Stomach smooth muscle (tissue), 2 donors: ENCODE data around the gene ZBTB20.

ENCODE experiments used
- H3K27ac ChIP-seq: one replicate; pipeline ENCODE4 v1.7.0; 2013; ENCODE audit warnings: mild to moderate bottlenecking, low read length, inconsistent platforms
- H3K27me3 ChIP-seq, 2 donors: one replicate each; pipeline ENCODE4 v1.7.0; 2013; ENCODE audit warnings: low read length in 2 of 2; ENCODE audit not compliant: insufficient read depth in 2 of 2, control insufficient read depth in 1 of 2
- H3K36me3 ChIP-seq, 2 donors: one replicate each; pipeline ENCODE4 v1.7.0; 2013; ENCODE audit warnings: low read length in 2 of 2; ENCODE audit not compliant: control insufficient read depth in 2 of 2, insufficient read depth in 2 of 2
- H3K4me1 ChIP-seq: one replicate; pipeline ENCODE4 v1.7.0; 2013; ENCODE audit warnings: low read length; ENCODE audit not compliant: control insufficient read depth, insufficient read depth
- H3K4me3 ChIP-seq, 2 donors: one replicate each; pipeline ENCODE4 v1.7.0; 2013; ENCODE audit warnings: low read length in 2 of 2
- H3K9ac ChIP-seq, 2 donors: one replicate each; pipeline ENCODE4 v1.7.0; 2013; ENCODE audit warnings: low read length in 2 of 2, mild to moderate bottlenecking in 1 of 2
- H3K9me3 ChIP-seq, 2 donors: one replicate each; pipeline ENCODE4 v1.7.0; 2013; ENCODE audit warnings: low read length in 2 of 2; ENCODE audit not compliant: control insufficient read depth in 2 of 2
- donor health status: healthy.
- donor health status: Pancreatic carcinoma.

Gene ZBTB20

DNA sequence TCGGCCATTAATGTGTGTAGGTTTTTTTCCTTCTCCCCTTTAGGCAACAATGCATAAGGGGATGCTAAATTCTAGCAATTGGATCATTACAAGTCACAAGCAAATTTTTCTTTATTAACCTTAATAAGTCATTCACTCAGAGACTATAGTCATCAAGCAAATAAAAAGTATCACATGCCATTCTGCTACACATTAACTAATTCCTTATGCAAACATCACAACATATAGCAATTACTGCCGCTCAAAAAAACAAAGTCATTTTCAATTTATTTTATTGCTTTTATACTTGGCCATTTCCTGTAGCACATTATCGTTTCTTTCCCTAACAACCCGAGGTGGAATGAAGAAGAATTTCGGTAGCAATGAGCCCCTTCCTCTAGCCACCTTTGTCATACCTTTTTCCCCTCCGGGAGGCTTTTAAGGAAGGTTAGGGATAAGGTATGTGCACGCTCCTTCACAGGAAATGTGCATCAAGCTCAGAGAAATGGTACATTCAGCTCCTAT, 432.1 kb downstream of the ZBTB20 start:
- no peaks in the 10 kb centered on the region for H3K36me3 ChIP-seq
- H3K9ac ChIP-seq = no peak overlapping the region
- H3K9me3 ChIP-seq = no peaks in the 10 kb centered on the region
- H3K4me3 ChIP-seq = no peak overlapping the region
- no peaks in the 10 kb centered on the region for H3K4me1 ChIP-seq
- no peaks in the 10 kb centered on the region for H3K27me3 ChIP-seq
- H3K27ac ChIP-seq = no peak overlapping the region

DNA sequence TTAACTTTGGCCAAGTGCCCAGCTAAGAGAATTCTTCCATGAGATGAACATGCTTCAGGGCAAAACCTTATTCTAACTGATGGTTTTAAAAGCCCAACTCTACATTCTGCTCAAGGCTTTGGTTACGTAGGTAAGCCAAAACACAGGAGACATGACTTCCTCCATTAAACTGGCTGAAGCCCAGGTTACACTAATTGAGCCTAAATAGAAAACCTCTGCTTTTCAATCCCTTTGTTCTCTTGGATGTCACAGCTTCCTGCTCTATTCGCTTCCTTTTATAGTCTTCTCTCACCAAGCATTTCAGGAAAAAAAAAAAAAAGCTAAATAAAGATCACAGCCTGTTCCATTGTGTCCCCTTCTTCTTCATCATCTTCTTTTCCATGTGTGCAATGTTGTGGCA, 432.9 kb downstream of the ZBTB20 start:
- no peaks in the 10 kb centered on the region for H3K27me3 ChIP-seq
- H3K4me3 ChIP-seq = no peak overlapping the region
- H3K9ac ChIP-seq = no peak overlapping the region
- no peaks in the 10 kb centered on the region for H3K36me3 ChIP-seq
- H3K9me3 ChIP-seq = no peaks in the 10 kb centered on the region
- no peak overlapping the region for H3K27ac ChIP-seq
- no peaks in the 10 kb centered on the region for H3K4me1 ChIP-seq

- no peaks in the 10 kb centered on the region for H3K4me1 ChIP-seq
- H3K27me3 ChIP-seq = no peaks in the 10 kb centered on the region
- H3K9me3 ChIP-seq = no peaks in the 10 kb centered on the region
- no peak overlapping the region for H3K4me3 ChIP-seq
- H3K27ac ChIP-seq = no peak overlapping the region
- no peak overlapping the region for H3K9ac ChIP-seq
- H3K36me3 ChIP-seq = no peaks in the 10 kb centered on the region
These were observed 434.2 kb downstream of the ZBTB20 start for GRCh38 chr3:114712728-114713492.

DNA sequence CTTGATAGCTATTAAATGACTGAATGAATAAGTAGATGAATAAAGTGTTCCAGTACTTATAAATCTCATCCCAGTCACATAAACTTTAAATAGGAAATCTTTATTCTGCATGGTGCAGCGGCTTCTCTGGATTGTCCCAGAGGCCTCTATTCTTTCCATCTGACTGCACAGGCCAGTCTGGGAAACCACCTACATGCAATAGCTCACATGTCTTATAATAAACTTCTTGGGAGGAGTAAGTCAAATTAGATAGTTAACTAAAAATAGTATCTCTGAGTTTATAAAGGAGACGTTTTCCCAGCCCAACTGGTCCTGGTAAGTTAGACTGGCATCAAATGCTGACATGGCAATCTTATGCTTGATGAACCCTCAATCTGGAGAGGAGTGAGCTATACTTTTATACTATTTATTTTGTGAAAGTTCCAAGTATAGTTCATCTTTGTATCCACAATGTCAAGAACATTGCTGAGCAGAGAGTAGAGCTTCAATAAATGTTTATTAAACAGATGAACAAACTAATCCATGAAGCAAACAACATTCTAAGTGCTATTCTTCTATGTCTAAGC, 435.7 kb downstream of the ZBTB20 start:
- no peak overlapping the region for H3K4me3 ChIP-seq
- H3K9ac ChIP-seq = no peak overlapping the region
- no peaks in the 10 kb centered on the region for H3K9me3 ChIP-seq
- H3K4me1 ChIP-seq = no peaks in the 10 kb centered on the region
- no peaks in the 10 kb centered on the region for H3K27me3 ChIP-seq
- no peak overlapping the region for H3K27ac ChIP-seq
- H3K36me3 ChIP-seq = no peaks in the 10 kb centered on the region

- no peak overlapping the region for H3K9ac ChIP-seq
- H3K27me3 ChIP-seq = no peaks in the 10 kb centered on the region
- H3K36me3 ChIP-seq = no peaks in the 10 kb centered on the region
- no peak overlapping the region for H3K27ac ChIP-seq
- no peaks in the 10 kb centered on the region for H3K4me1 ChIP-seq
- H3K9me3 ChIP-seq = no peaks in the 10 kb centered on the region
- H3K4me3 ChIP-seq = no peak overlapping the region
These were observed 438.0 kb downstream of the ZBTB20 start for GRCh38 chr3:114709102-114709501.

DNA sequence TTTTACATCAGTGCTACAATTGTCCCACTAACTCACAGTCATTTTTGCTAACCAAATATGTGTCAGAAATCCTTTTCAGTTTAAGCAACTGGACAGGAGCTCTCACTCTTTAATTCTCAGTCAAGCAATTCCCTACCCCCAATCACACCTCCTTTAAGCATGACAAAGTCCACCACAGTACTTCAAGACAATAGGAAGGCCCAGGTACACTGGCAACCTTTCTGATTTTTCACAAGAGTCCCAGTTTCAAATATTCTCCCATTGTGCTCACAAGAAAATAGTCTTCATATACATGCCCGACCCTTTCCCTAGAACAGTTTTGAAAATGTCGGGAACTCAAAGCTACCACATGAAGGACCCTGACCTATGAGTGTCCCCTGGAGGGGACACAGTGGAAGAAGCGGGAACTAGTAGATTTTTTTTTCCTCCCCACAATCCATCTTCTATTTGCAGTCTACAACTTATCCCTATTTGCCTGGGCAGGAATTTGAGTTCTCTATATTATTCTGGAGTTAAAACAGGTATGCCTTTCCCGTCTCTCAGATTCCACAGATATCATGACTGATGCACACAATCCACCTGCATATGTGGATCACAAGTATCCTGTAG, 439.7 kb downstream of the ZBTB20 start:
- Histone ChIP-seq H3K36me3 (no peaks in the 10 kb centered on the region), H3K9me3 (no peaks in the 10 kb centered on the region), H3K9ac (no peak overlapping the region), H3K4me3 (no peak overlapping the region), H3K27ac (no peak overlapping the region), H3K27me3 (no peaks in the 10 kb centered on the region), H3K4me1 (no peaks in the 10 kb centered on the region)

DNA sequence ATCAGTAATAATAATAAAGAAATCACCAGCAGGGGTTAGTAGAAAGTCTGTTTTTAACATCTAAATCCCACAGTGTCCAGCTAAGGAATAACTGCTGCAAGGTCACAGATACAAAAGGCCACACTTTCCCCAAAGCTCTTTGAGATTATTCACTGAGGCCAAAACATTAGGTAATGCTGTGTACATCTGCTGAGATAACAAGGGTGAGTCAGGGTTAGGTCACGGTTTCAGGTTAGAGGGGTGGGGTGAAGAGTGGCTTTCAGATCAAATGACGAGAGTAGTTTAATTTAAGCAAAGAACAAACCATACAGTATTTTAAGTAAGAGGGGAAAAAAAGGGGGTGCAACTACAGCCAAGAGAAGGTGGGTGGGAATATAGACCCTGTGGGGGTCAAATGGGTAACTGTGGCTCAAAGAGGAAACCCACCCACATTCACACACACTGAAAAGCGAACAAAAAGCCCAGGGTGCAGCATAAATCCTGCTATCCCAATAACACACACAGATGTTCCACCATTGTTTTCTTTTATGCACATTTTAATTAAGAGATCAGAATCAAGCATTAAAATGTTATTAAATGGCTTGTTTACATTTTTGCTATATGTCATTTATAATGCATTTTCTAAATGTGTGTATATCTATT, 440.4 kb downstream of the ZBTB20 start:
- no peak overlapping the region for H3K4me3 ChIP-seq
- H3K9ac ChIP-seq = no peak overlapping the region
- H3K27ac ChIP-seq = no peak overlapping the region
- no peaks in the 10 kb centered on the region for H3K9me3 ChIP-seq
- no peaks in the 10 kb centered on the region for H3K36me3 ChIP-seq
- H3K27me3 ChIP-seq = no peaks in the 10 kb centered on the region
- H3K4me1 ChIP-seq = no peaks in the 10 kb centered on the region

GRCh38 chr3:114700637-114701234, 446.4 kb downstream of the ZBTB20 start:
- Histone ChIP-seq H3K27me3 (no peaks in the 10 kb centered on the region), H3K4me1 (no peaks in the 10 kb centered on the region), H3K4me3 (no peak overlapping the region), H3K9ac (no peak overlapping the region), H3K9me3 (no peaks in the 10 kb centered on the region), H3K27ac (no peak overlapping the region), H3K36me3 (no peaks in the 10 kb centered on the region)

- Histone ChIP-seq H3K27ac (no peak overlapping the region), H3K9me3 (no peaks in the 10 kb centered on the region), H3K27me3 (no peaks in the 10 kb centered on the region), H3K4me1 (no peaks in the 10 kb centered on the region), H3K4me3 (no peak overlapping the region), H3K36me3 (no peaks in the 10 kb centered on the region), H3K9ac (no peak overlapping the region)
These were observed 448.7 kb downstream of the ZBTB20 start for GRCh38 chr3:114698146-114699105.

- Histone ChIP-seq H3K9me3 (no peaks in the 10 kb centered on the region), H3K4me1 (no peaks in the 10 kb centered on the region), H3K27me3 (no peaks in the 10 kb centered on the region), H3K27ac (no peak overlapping the region), H3K4me3 (no peak overlapping the region), H3K9ac (no peak overlapping the region), H3K36me3 (no peaks in the 10 kb centered on the region)
These were observed 449.7 kb downstream of the ZBTB20 start for GRCh38 chr3:114697401-114697800.
